Suprapubic skin (tissue), 3 donors: ENCODE data around the gene UBC.

Experiments
- CTCF ChIP-seq, 2 donors: fragments of 200-600 bp in 1 of 2; fragments of 450-650 bp in 1 of 2; sonication (generic) in 1 of 2; IDR thresholded peaks; one replicate each; pipeline ENCODE4 v1.5.1; 2016 to 2019; ENCODE audit warnings: antibody characterized with exemption in 2 of 2, mild to moderate bottlenecking in 1 of 2, moderate library complexity in 1 of 2
- EP300 ChIP-seq: sonication (generic); formaldehyde crosslinking; IDR thresholded peaks from one replicate; pipeline ENCODE4 v1.6.1; 2017; ENCODE audit warnings: antibody characterized with exemption
- POLR2A ChIP-seq, 2 donors: fragments of 450-650 bp; IDR thresholded peaks; one replicate each; pipeline ENCODE4 v1.6.1; 2017; ENCODE audit warnings: antibody characterized with exemption in 2 of 2, mild to moderate bottlenecking in 2 of 2, moderate library complexity in 2 of 2

- no peak for TF ChIP-seq CTCF (IDR thresholded peaks at IDR 0.05)
- TF ChIP-seq EP300 = no peak
- no peak for TF ChIP-seq POLR2A (IDR thresholded peaks at IDR 0.05)
Observed at GRCh38 chr12:124883263-124884130, 31.0 kb downstream of the UBC start.
